HG03097 (cell line): ENCODE results near the gene SLC44A1.
"Not testable (repeated sequence)": the region's sequence is repeated elsewhere in the genome, so short reads cannot be mapped to it uniquely, and the experiment has no call there.

Source experiments
- ATAC-seq: cut with Tn5 transposase; IDR thresholded peaks from one replicate; pipeline ENCODE4 v1.9.1; 2021; ENCODE audit not compliant: unreplicated experiment, low FRiP score

Gene SLC44A1

GRCh38 chr9:105241356-105242043 lies 3.0 kb upstream of the SLC44A1 start:
- ATAC-seq = no peak

- ATAC-seq = no peak
These were observed 2.4 kb upstream of the SLC44A1 start for GRCh38 chr9:105242062-105242461.

- ATAC-seq = no peak
These were observed 1.9 kb upstream of the SLC44A1 start for GRCh38 chr9:105242557-105242956.

- ATAC-seq = no peak
These were observed 1.3 kb upstream of the SLC44A1 start for GRCh38 chr9:105243015-105243686.

- no peak for ATAC-seq
These were observed 230 bp downstream of the SLC44A1 start for GRCh38 chr9:105244734-105245028.

GRCh38 chr9:105245029-105245890 lies 809 bp downstream of the SLC44A1 start:
- peak; percentile 14 for ATAC-seq

- no peak for ATAC-seq
These were observed 1.4 kb downstream of the SLC44A1 start for GRCh38 chr9:105245891-105246161.

GRCh38 chr9:105246656-105247173 lies 2.3 kb downstream of the SLC44A1 start:
- no peak for ATAC-seq

- ATAC-seq = no peak
These were observed 4.2 kb downstream of the SLC44A1 start for GRCh38 chr9:105248691-105249090.

- no peak for ATAC-seq
These were observed 6.7 kb downstream of the SLC44A1 start for GRCh38 chr9:105251133-105251532.

- ATAC-seq = no peak
These were observed 7.4 kb downstream of the SLC44A1 start for GRCh38 chr9:105251733-105252404.

- ATAC-seq = no peak
These were observed 7.9 kb downstream of the SLC44A1 start for GRCh38 chr9:105252405-105252756.

- no peak for ATAC-seq
These were observed 9.8 kb downstream of the SLC44A1 start for GRCh38 chr9:105254226-105254625.

- ATAC-seq = no peak
These were observed 11.0 kb downstream of the SLC44A1 start for GRCh38 chr9:105255421-105255820.

GRCh38 chr9:105256569-105256968 lies 12.1 kb downstream of the SLC44A1 start:
- ATAC-seq = not testable (repeated sequence)

- ATAC-seq = no peak
These were observed 13.4 kb downstream of the SLC44A1 start for GRCh38 chr9:105257809-105258208.

GRCh38 chr9:105258225-105258737 lies 13.8 kb downstream of the SLC44A1 start:
- no peak for ATAC-seq

- no peak for ATAC-seq
These were observed 14.8 kb downstream of the SLC44A1 start for GRCh38 chr9:105259274-105259673.

GRCh38 chr9:105259731-105260612 lies 15.5 kb downstream of the SLC44A1 start:
- no peak for ATAC-seq

GRCh38 chr9:105262497-105262896 lies 18.0 kb downstream of the SLC44A1 start:
- no peak for ATAC-seq
